K562 (cell line): ENCODE results near the gene IQCC. TPM values are rescaled to one million over a fixed set of nuclear protein-coding genes. Genes with fewer than 3 reads are reported as not detected.

Experiments
- ATAC-seq: fragments of 200-7000 bp; cut with Tn5 transposase; 3 replicates; pipeline ENCODE4 v1.9.1; 2020; ENCODE audit warnings: moderate library complexity
- BruUV-seq: library from RNA; stranded (reverse); fragments of 400-500 nt; replicated peaks from 2 replicates; lab custom pipeline; 2021; lab: Mats Ljungman, UMichigan
- CTCF ChIA-PET: fragments of 300-600 bp; formaldehyde crosslinking; extraction: SDS; loops from one replicate; lab custom pipeline; 2021; ENCODE audit warnings: low intra/inter-chr PET ratio; lab: Yijun Ruan, JAX
- POLR2A ChIA-PET: fragments of 300-600, 350-650 bp; sonication (Branson Sonifier 250); formaldehyde crosslinking; extraction: SDS; loops from one replicate; lab custom pipeline; 2021; ENCODE audit warnings: antibody characterized with exemption, inconsistent platforms; lab: Yijun Ruan, JAX
- DNase-seq, 4 experiments: peaks; one replicate each; pipeline versions ENCODE4 v3.0.0 to v3.0.0-alpha.2; 2011 to 2018; ENCODE audit warnings: low spot score in 3 of 4, mixed read lengths in 3 of 4; ENCODE audit errors: extremely low read depth in 1 of 4
- FAIRE-seq: peaks from 2 replicates; lab custom pipeline; 2011; peaks lifted over from hg19 to GRCh38; lab: Jason Lieb, UNC
- H2AFZ ChIP-seq: 2 replicates; pipeline ENCODE4 v1.6.0; 2011; ENCODE audit warnings: low read depth, low read length, control low read depth, inconsistent platforms
- H3K27ac ChIP-seq: fragments of 200-600 bp; 3 replicates; pipeline ENCODE4 v1.8.0; 2011; ENCODE audit warnings: low read depth, mild to moderate bottlenecking, control low read depth, inconsistent platforms, low read length, moderate library complexity, mixed read lengths; ENCODE audit errors: extremely low read depth
- H3K27me3 ChIP-seq, 2 experiments: fragments of 300-600 bp in 1 of 2; 2 replicates in 1 of 2; 3 replicates in 1 of 2; pipeline versions ENCODE4 v1.6.0 to v1.8.0; 2011; ENCODE audit warnings: inconsistent platforms in 2 of 2, low read length in 2 of 2, mild to moderate bottlenecking in 1 of 2, mixed read lengths in 1 of 2, moderate library complexity in 1 of 2; ENCODE audit not compliant: control insufficient read depth in 2 of 2, insufficient read depth in 2 of 2
- H3K36me3 ChIP-seq: fragments of 300-600 bp; 3 replicates; pipeline ENCODE4 v1.8.0; 2011; ENCODE audit warnings: mild to moderate bottlenecking, low read length, inconsistent platforms; ENCODE audit not compliant: control insufficient read depth, insufficient read depth
- H3K4me1 ChIP-seq, 2 experiments: fragments of 200-600 bp in 1 of 2; replicated peaks in 1 of 2; 2 replicates in 1 of 2; 3 replicates in 1 of 2; pipeline versions ENCODE4 v1.5.1 to v1.8.0; 2011; ENCODE audit warnings: inconsistent platforms in 2 of 2, low read length in 2 of 2, mild to moderate bottlenecking in 1 of 2, mixed read lengths in 1 of 2, moderate library complexity in 1 of 2; ENCODE audit not compliant: control insufficient read depth in 2 of 2, insufficient read depth in 2 of 2
- H3K4me2 ChIP-seq: 2 replicates; pipeline ENCODE4 v1.6.1; 2011; ENCODE audit warnings: low read length, control low read depth, inconsistent platforms, mixed read lengths; ENCODE audit not compliant: insufficient read depth
- H3K4me3 ChIP-seq: fragments of 200-600 bp; sonication (generic), shearing (Covaris generic); 2 replicates; pipeline ENCODE4 v1.5.1; 2016; ENCODE audit warnings: control low read depth, inconsistent platforms
- H3K79me2 ChIP-seq: fragments of 200-600 bp; 3 replicates; pipeline ENCODE4 v1.8.0; 2011; ENCODE audit warnings: low read length, inconsistent platforms; ENCODE audit not compliant: control insufficient read depth, insufficient read depth
- H3K9ac ChIP-seq, 2 experiments: 2 replicates each; pipeline versions ENCODE4 v1.6.0 to v1.6.1; 2011; ENCODE audit warnings: low read depth in 2 of 2, low read length in 2 of 2, control low read depth in 1 of 2, inconsistent platforms in 1 of 2, mild to moderate bottlenecking in 1 of 2, mixed read lengths in 1 of 2; ENCODE audit not compliant: insufficient read depth in 1 of 2
- H3K9me1 ChIP-seq: one replicate; pipeline ENCODE4 v1.6.0; 2011; ENCODE audit warnings: inconsistent platforms, mild to moderate bottlenecking, low read length, moderate library complexity; ENCODE audit not compliant: control insufficient read depth, insufficient read depth
- H3K9me3 ChIP-seq: replicated peaks from 2 replicates; pipeline ENCODE4 v1.5.1; 2011; ENCODE audit warnings: low read depth, low read length, inconsistent platforms; ENCODE audit not compliant: control insufficient read depth, insufficient read depth
- H4K20me1 ChIP-seq: replicated peaks from 2 replicates; pipeline ENCODE4 v1.6.1; 2011; ENCODE audit warnings: low read length, inconsistent platforms, mixed read lengths; ENCODE audit not compliant: control insufficient read depth, insufficient read depth
- KAT7 ChIP-seq: sonication (generic); formaldehyde crosslinking; IDR thresholded peaks from 2 replicates; pipeline ENCODE4 v1.8.0; 2022; ENCODE audit warnings: missing genetic modification reagents, mild to moderate bottlenecking, borderline replicate concordance
- KLF1 ChIP-seq: fragments of 450-650 bp; IDR thresholded peaks from 2 replicates; pipeline ENCODE4 v1.6.1; 2016; ENCODE audit warnings: missing genetic modification characterization, missing compliant biosample characterization
- NR4A1 ChIP-seq, 2 experiments: fragments of 250-450 bp in 1 of 2; fragments of 450-650 bp in 1 of 2; sonication (Bioruptor Pico) in 1 of 2; IDR thresholded peaks; 2 replicates each; pipeline versions ENCODE4 v1.4.0 to v1.6.1; 2016 to 2020; ENCODE audit warnings: mild to moderate bottlenecking in 2 of 2, missing compliant biosample characterization in 1 of 2, missing genetic modification characterization in 1 of 2, moderate library complexity in 1 of 2
- POLR2A ChIP-seq: fragments of 450-650 bp; conservative IDR thresholded peaks from 2 replicates; pipeline ENCODE4 v1.6.1; 2016
- POLR2AphosphoS5 ChIP-seq: IDR thresholded peaks from 2 replicates; pipeline ENCODE4 v1.6.1; 2011; ENCODE audit warnings: mild to moderate bottlenecking, low read depth, low read length, moderate library complexity; ENCODE audit not compliant: control insufficient read depth, insufficient read depth
- POLR2B ChIP-seq: fragments of 450-650 bp; IDR thresholded peaks from 2 replicates; pipeline ENCODE4 v1.6.1; 2018; ENCODE audit warnings: low read depth; ENCODE audit not compliant: partially characterized antibody
- RBFOX2 ChIP-seq: fragments of 200-400 bp; formaldehyde crosslinking; IDR thresholded peaks from 2 replicates; pipeline ENCODE4 v1.6.1; 2017; ENCODE audit warnings: low read depth, mild to moderate bottlenecking, low read length, moderate library complexity
- SMC3 ChIP-seq: conservative IDR thresholded peaks from 2 replicates; pipeline ENCODE4 v1.6.1; 2011; ENCODE audit warnings: low read depth, low read length, improper control_type of control experiment; ENCODE audit not compliant: insufficient read depth
- SUPT5H ChIP-seq: fragments of 450-650 bp; IDR thresholded peaks from 2 replicates; pipeline ENCODE4 v1.6.1; 2016
- ZNF75A ChIP-seq: fragments of 450-650 bp; formaldehyde crosslinking; IDR thresholded peaks from 2 replicates; pipeline ENCODE4 v1.4.0; 2020; ENCODE audit warnings: mild to moderate bottlenecking
- WGBS: fragments of 100-300 bp; shearing (Covaris generic); methylation state at CpG from one replicate; pipeline ENCODE4 v1.1.6; 2016; ENCODE audit warnings: low coverage, mixed read lengths; ENCODE audit not compliant: insufficient coverage; ENCODE audit errors: missing lambda C conversion rate; 5-methylcytosine and 5-hydroxymethylcytosine counted together
- in situ Hi-C: fragments of 300-500 bp; cut with MboI; formaldehyde crosslinking; loops from 4 replicates; pipeline ENCODE4 v1.15.0; 2018; ENCODE audit warnings: inconsistent platforms, mixed read lengths
- intact Hi-C: fragments of 100-400 bp; cut with micrococcal nuclease; formaldehyde crosslinking; loops from 2 replicates; pipeline ENCODE4 v1.14.2; 2022
- polyA plus RNA-seq, 8 experiments: library from polyadenylated mRNA; depleted of rRNA in 4 of 8; stranded (reverse) in 5 of 8; unstranded in 3 of 8; fragments of >200 nt; fragmentation: Nextera tagmentation in 2 of 8; fragmentation: Illumina TruSeq in 1 of 8; extraction: Ambion mirVana in 2 of 8; extraction: Trizol in 1 of 8; gene quantifications; 2 replicates each; pipeline versions ENCODE4 v1.2.1 to v1.2.3, GENCODE V29; 2011 to 2014; ENCODE audit warnings: inconsistent platforms in 1 of 8, missing spikeins in 1 of 8
- total RNA-seq, 7 experiments: library from RNA; depleted of rRNA in 6 of 7; stranded (reverse); fragments of >200 nt in 6 of 7; fragmentation: Illumina TruSeq in 2 of 7; extraction: Trizol in 2 of 7; gene quantifications; 2 replicates each; pipeline versions ENCODE4 v1.2.1 to v1.2.3, GENCODE V29; 2011 to 2021; ENCODE audit warnings: low replicate concordance in 1 of 7
- TF ChIP-seq, protein P1 (sequence below): fragments of 450-650 bp; formaldehyde crosslinking; IDR thresholded peaks from 2 replicates; pipeline ENCODE4 v1.4.0; 2022; ENCODE audit warnings: missing genetic modification characterization
- TF ChIP-seq, protein P2 (sequence below): fragments of 450-650 bp; formaldehyde crosslinking; conservative IDR thresholded peaks from 2 replicates; pipeline ENCODE4 v1.4.0; 2022; ENCODE audit warnings: mild to moderate bottlenecking, missing genetic modification characterization
- TF ChIP-seq, protein P3 (sequence below): IDR thresholded peaks from 2 replicates; pipeline ENCODE4 v1.6.1; 2011; ENCODE audit not compliant: insufficient read length; ENCODE audit errors: extremely low read depth

The IQCC gene
- total and polyA plus RNA-seq, 9 of the 15 experiments (the other 6 are each of a cell fraction or from before 2014, with no cell fraction given): 8.1 to 16.5 (median 10.7) TPM

DNA sequence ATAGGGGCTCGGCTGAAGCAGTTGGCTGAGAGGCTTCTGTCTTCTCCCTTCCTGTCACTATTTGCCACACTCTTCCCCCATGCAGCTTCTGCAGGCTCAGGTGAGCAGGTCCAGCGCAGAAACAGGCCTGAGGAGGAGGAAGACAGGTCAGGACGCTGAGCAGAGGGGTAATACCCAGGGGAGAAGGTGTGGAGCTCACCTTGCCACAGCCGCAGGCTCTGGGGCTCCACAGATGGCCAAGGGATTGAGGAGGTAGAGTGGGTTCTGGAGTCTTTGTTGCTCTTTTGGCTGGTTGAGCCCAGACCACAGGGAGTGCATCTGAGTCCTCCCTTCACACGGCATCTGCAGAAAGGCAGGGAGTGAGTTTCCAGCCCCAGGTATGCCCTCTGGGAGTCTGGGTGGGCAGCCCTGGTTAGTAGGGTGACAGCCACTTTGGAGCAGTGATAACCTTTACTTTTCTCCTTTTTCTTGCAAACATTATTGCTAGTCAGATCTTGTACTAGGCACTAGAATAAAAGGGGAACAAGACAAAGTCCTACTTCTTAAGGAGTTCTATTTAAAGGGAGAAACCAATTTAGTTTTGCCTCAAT, 26.5 kb downstream of the IQCC start:
- no peak for DNase-seq
- CTCF ChIA-PET: no interaction called here
- POLR2A ChIA-PET: interaction anchor here (0.6 to 2.3 kb wide), 8 partner anchors 8 to 405 kb away, joined by 3 to 8 read pairs (median 5); partner anchors contain the start of gene MARCKSL1
- ATAC-seq: peak; percentile 18
- intact Hi-C loops: no loop called here
- in situ Hi-C loops: no loop called here
- H3K4me2 ChIP-seq: no peak overlapping the region
- H4K20me1 ChIP-seq: no peaks in the 10 kb centered on the region
- H3K36me3 ChIP-seq: peaks cover 55% of the 10 kb centered on the region
- no peaks in the 10 kb centered on the region for H3K27me3 ChIP-seq
- WGBS: 75% methylated on average over 5 of the region's 5 CpGs
- TF ChIP-seq SMC3 (no peak), KLF1 (tag) (no peak), NR4A1 (CRISPR knock-in tag; IDR thresholded peaks at IDR 0.05) (0 out of 2 replicates have a peak, but pooled peaks have one; percentile 2), NR4A1 (tag; IDR thresholded peaks at IDR 0.05) (no peak), ZNF75A (CRISPR knock-in tag) (no peak), RBFOX2 (peak; percentile 25; the same call in 1 of the 2 replicates), POLR2A (peak; percentile 76), KAT7 (CRISPR knock-in tag) (no peak), POLR2AphosphoS5 (peak; percentile 60; the same call in 1 of the 2 replicates), SUPT5H (peak; percentile 74), POLR2B (peak; percentile 63)
- TF ChIP-seq, protein P1, sequence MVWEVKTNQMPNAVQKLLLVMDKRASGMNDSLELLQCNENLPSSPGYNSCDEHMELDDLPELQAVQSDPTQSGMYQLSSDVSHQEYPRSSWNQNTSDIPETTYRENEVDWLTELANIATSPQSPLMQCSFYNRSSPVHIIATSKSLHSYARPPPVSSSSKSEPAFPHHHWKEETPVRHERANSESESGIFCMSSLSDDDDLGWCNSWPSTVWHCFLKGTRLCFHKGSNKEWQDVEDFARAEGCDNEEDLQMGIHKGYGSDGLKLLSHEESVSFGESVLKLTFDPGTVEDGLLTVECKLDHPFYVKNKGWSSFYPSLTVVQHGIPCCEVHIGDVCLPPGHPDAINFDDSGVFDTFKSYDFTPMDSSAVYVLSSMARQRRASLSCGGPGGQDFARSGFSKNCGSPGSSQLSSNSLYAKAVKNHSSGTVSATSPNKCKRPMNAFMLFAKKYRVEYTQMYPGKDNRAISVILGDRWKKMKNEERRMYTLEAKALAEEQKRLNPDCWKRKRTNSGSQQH: 0 out of 2 replicates have a peak, but pooled peaks have one; percentile 11
- TF ChIP-seq, protein P2, sequence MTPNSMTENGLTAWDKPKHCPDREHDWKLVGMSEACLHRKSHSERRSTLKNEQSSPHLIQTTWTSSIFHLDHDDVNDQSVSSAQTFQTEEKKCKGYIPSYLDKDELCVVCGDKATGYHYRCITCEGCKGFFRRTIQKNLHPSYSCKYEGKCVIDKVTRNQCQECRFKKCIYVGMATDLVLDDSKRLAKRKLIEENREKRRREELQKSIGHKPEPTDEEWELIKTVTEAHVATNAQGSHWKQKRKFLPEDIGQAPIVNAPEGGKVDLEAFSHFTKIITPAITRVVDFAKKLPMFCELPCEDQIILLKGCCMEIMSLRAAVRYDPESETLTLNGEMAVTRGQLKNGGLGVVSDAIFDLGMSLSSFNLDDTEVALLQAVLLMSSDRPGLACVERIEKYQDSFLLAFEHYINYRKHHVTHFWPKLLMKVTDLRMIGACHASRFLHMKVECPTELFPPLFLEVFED (CRISPR knock-in tag): 0 out of 2 replicates have a peak, but pooled peaks have one; percentile 5
- TF ChIP-seq, protein P3, sequence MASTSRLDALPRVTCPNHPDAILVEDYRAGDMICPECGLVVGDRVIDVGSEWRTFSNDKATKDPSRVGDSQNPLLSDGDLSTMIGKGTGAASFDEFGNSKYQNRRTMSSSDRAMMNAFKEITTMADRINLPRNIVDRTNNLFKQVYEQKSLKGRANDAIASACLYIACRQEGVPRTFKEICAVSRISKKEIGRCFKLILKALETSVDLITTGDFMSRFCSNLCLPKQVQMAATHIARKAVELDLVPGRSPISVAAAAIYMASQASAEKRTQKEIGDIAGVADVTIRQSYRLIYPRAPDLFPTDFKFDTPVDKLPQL: no peak
- TF ChIP-seq, all 486 proteins: peak for 8
- H3K79me2 ChIP-seq: no peaks in the 10 kb centered on the region
- H3K4me3 ChIP-seq: no peak overlapping the region
- no peak overlapping the region for H2AFZ ChIP-seq
- H3K9ac ChIP-seq: peak overlapping the region in 1 of 2 experiments; percentile 23; a peak in 1 of 4 replicates
- H3K9me3 ChIP-seq: no peaks in the 10 kb centered on the region
- H3K4me1 ChIP-seq: peaks cover 16 to 17% of the 10 kb centered on the region in 2 experiments; a peak in 4 of 5 replicates
- no peak overlapping the region for H3K27ac ChIP-seq
- BruUV-seq: no TSS peak
- FAIRE-seq: no peak
- peaks cover 4% of the 10 kb centered on the region for H3K9me1 ChIP-seq
